Breast epithelium (tissue), 3 donors: ENCODE results near the gene VWA2.

Experiments
- POLR2AphosphoS5 ChIP-seq, 3 donors: sonication (generic); formaldehyde crosslinking; IDR thresholded peaks; one replicate each; pipeline ENCODE4 v1.6.1; 2017; ENCODE audit warnings: antibody characterized with exemption in 3 of 3
- TF ChIP-seq, protein P1 (sequence below), 3 donors: fragments of 450-650 bp; IDR thresholded peaks; one replicate each; pipeline ENCODE4 v1.5.1; 2016 to 2017; ENCODE audit warnings: antibody characterized with exemption in 3 of 3, mild to moderate bottlenecking in 3 of 3, moderate library complexity in 3 of 3

- TF ChIP-seq, protein P1, sequence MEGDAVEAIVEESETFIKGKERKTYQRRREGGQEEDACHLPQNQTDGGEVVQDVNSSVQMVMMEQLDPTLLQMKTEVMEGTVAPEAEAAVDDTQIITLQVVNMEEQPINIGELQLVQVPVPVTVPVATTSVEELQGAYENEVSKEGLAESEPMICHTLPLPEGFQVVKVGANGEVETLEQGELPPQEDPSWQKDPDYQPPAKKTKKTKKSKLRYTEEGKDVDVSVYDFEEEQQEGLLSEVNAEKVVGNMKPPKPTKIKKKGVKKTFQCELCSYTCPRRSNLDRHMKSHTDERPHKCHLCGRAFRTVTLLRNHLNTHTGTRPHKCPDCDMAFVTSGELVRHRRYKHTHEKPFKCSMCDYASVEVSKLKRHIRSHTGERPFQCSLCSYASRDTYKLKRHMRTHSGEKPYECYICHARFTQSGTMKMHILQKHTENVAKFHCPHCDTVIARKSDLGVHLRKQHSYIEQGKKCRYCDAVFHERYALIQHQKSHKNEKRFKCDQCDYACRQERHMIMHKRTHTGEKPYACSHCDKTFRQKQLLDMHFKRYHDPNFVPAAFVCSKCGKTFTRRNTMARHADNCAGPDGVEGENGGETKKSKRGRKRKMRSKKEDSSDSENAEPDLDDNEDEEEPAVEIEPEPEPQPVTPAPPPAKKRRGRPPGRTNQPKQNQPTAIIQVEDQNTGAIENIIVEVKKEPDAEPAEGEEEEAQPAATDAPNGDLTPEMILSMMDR (IDR thresholded peaks at IDR 0.05), result no peak
- no peak for TF ChIP-seq POLR2AphosphoS5 (IDR thresholded peaks at IDR 0.05)
These were observed 16.0 kb upstream of the VWA2 start for GRCh38 chr10:114223066-114223465.
